OCI-M2 (cell line): ENCODE results near the gene TRPC3.
"Not testable (repeated sequence)": the region's sequence is repeated elsewhere in the genome, so short reads cannot be mapped to it uniquely, and the experiment has no call there.

Source experiments
- DNase-seq: peaks from one replicate; lab custom pipeline; 2025; ENCODE audit not compliant: unreplicated experiment; lab: John Stamatoyannopoulos, UW

Gene TRPC3

GRCh38 chr4:121950212-121950679 lies 1.6 kb downstream of the TRPC3 start:
- DNase-seq: no peak

GRCh38 chr4:121946644-121947043 lies 5.2 kb downstream of the TRPC3 start:
- DNase-seq: no peak

GRCh38 chr4:121943941-121944340 lies 7.9 kb downstream of the TRPC3 start:
- DNase-seq: no peak

GRCh38 chr4:121939690-121940089 lies 12.2 kb downstream of the TRPC3 start:
- DNase-seq: no peak

- DNase-seq: no peak
These were observed 13.4 kb downstream of the TRPC3 start for GRCh38 chr4:121938282-121939092.

- DNase-seq: no peak
These were observed 15.8 kb downstream of the TRPC3 start for GRCh38 chr4:121936101-121936500.

- DNase-seq: no peak
These were observed 17.2 kb downstream of the TRPC3 start for GRCh38 chr4:121934635-121935034.

- DNase-seq: no peak
These were observed 19.5 kb downstream of the TRPC3 start for GRCh38 chr4:121932212-121932974.

GRCh38 chr4:121930304-121930703 lies 21.6 kb downstream of the TRPC3 start:
- DNase-seq: no peak

GRCh38 chr4:121927948-121928347 lies 23.9 kb downstream of the TRPC3 start:
- DNase-seq: no peak

GRCh38 chr4:121926490-121926889 lies 25.4 kb downstream of the TRPC3 start:
- DNase-seq: not testable (repeated sequence)

- DNase-seq: no peak
These were observed 28.6 kb downstream of the TRPC3 start for GRCh38 chr4:121923306-121923705.

GRCh38 chr4:121913667-121914066 lies 38.2 kb downstream of the TRPC3 start:
- DNase-seq: no peak

- DNase-seq: no peak
These were observed 43.5 kb downstream of the TRPC3 start for GRCh38 chr4:121908346-121908745.

GRCh38 chr4:121900132-121900983 lies 51.5 kb downstream of the TRPC3 start:
- no peak for DNase-seq

GRCh38 chr4:121898150-121898549 lies 53.7 kb downstream of the TRPC3 start:
- no peak for DNase-seq

- no peak for DNase-seq
These were observed 63.7 kb downstream of the TRPC3 start for GRCh38 chr4:121888134-121888533.

GRCh38 chr4:121885115-121885514 lies 66.7 kb downstream of the TRPC3 start:
- no peak for DNase-seq

GRCh38 chr4:121881158-121881557 lies 70.7 kb downstream of the TRPC3 start:
- no peak for DNase-seq

- DNase-seq: no peak
These were observed 72.7 kb downstream of the TRPC3 start for GRCh38 chr4:121879135-121879534.

GRCh38 chr4:121877041-121877773 lies 74.7 kb downstream of the TRPC3 start:
- no peak for DNase-seq
